OCI-LY3 (cell line): ENCODE results near the gene RBM44.
A peak's percentile ranks its signal among the peaks of the same experiment; 100 is the strongest.

Experiments
- H2AFZ ChIP-seq: fragments of 200-600, 300-600 bp; shearing (Covaris generic); 2 replicates; pipeline ENCODE4 v1.6.0; 2014; ENCODE audit warnings: antibody characterized with exemption, low read depth, low read length
- H3K27ac ChIP-seq: fragments of 200-600, 300-600 bp; sonication (generic); 2 replicates; pipeline ENCODE4 v1.5.1; 2014; ENCODE audit warnings: mild to moderate bottlenecking, low read length, moderate library complexity, mixed read lengths
- H3K27me3 ChIP-seq: fragments of 200-600, 300-600 bp; sonication (generic); 2 replicates; pipeline ENCODE4 v1.6.1; 2014; ENCODE audit warnings: low read depth, low read length, mixed read lengths
- H3K36me3 ChIP-seq: fragments of 200-600, 300-600 bp; sonication (generic); replicated peaks from 2 replicates; pipeline ENCODE3; 2014; ENCODE audit warnings: low read depth, low read length, mixed read lengths
- H3K4me1 ChIP-seq: fragments of 300-600, 200-600 bp; sonication (generic); 2 replicates; pipeline ENCODE4 v1.6.1; 2014; ENCODE audit warnings: low read length, mixed read lengths
- H3K4me2 ChIP-seq: fragments of 200-600, 300-600 bp; sonication (generic); 2 replicates; pipeline ENCODE4 v1.6.1; 2014; ENCODE audit warnings: low read length, mixed read lengths
- H3K4me3 ChIP-seq: fragments of 300-600, 200-600 bp; sonication (generic); 2 replicates; pipeline ENCODE4 v1.5.1; 2014; ENCODE audit warnings: antibody characterized with exemption, mild to moderate bottlenecking, low read length, moderate library complexity
- H3K79me2 ChIP-seq: fragments of 300-600, 200-600 bp; shearing (Covaris generic); 2 replicates; pipeline ENCODE4 v1.6.1; 2014; ENCODE audit warnings: mild to moderate bottlenecking, low read length, mixed read lengths
- H3K9ac ChIP-seq: fragments of 300-600, 200-600 bp; shearing (Covaris generic); 2 replicates; pipeline ENCODE4 v1.6.0; 2014; ENCODE audit warnings: mild to moderate bottlenecking, low read length, moderate library complexity
- H3K9me3 ChIP-seq: fragments of 200-600, 300-600 bp; shearing (Covaris generic); 2 replicates; pipeline ENCODE4 v1.6.1; 2014; ENCODE audit warnings: low read length, mixed read lengths; ENCODE audit not compliant: insufficient read depth
- H4K20me1 ChIP-seq: fragments of 200-600, 300-600 bp; sonication (generic); 2 replicates; pipeline ENCODE4 v1.6.1; 2016; ENCODE audit warnings: low read length, mixed read lengths; ENCODE audit not compliant: insufficient read depth
- EZH2phosphoT487 ChIP-seq: fragments of 200-600 bp; shearing (Covaris generic); IDR thresholded peaks from 2 replicates; pipeline ENCODE4 v1.6.1; 2018; ENCODE audit warnings: antibody characterized with exemption, mixed run types, low read depth
- TF ChIP-seq, protein P1 (sequence below): fragments of 200-600, 300-600 bp; sonication (generic); IDR thresholded peaks from 2 replicates; pipeline ENCODE4 v1.5.1; 2014; ENCODE audit warnings: antibody characterized with exemption, low read length, low read depth

RBM44 gene

GRCh38 chr2:237863689-237864443 lies 65.3 kb downstream of the RBM44 start:
- H3K9ac ChIP-seq, result no peak overlapping the region
- H3K4me3 ChIP-seq, result no peak overlapping the region
- no peak overlapping the region for H2AFZ ChIP-seq
- H3K27ac ChIP-seq, result no peak overlapping the region
- TF ChIP-seq, protein P1, sequence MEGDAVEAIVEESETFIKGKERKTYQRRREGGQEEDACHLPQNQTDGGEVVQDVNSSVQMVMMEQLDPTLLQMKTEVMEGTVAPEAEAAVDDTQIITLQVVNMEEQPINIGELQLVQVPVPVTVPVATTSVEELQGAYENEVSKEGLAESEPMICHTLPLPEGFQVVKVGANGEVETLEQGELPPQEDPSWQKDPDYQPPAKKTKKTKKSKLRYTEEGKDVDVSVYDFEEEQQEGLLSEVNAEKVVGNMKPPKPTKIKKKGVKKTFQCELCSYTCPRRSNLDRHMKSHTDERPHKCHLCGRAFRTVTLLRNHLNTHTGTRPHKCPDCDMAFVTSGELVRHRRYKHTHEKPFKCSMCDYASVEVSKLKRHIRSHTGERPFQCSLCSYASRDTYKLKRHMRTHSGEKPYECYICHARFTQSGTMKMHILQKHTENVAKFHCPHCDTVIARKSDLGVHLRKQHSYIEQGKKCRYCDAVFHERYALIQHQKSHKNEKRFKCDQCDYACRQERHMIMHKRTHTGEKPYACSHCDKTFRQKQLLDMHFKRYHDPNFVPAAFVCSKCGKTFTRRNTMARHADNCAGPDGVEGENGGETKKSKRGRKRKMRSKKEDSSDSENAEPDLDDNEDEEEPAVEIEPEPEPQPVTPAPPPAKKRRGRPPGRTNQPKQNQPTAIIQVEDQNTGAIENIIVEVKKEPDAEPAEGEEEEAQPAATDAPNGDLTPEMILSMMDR, result no peak
- TF ChIP-seq EZH2phosphoT487, result no peak
- no peaks in the 10 kb centered on the region for H3K9me3 ChIP-seq
- no peaks in the 10 kb centered on the region for H3K36me3 ChIP-seq
- no peaks in the 10 kb centered on the region for H3K79me2 ChIP-seq
- no peaks in the 10 kb centered on the region for H3K27me3 ChIP-seq
- H3K4me1 ChIP-seq, result peaks cover 34% of the 10 kb centered on the region
- no peak overlapping the region for H3K4me2 ChIP-seq
- no peaks in the 10 kb centered on the region for H4K20me1 ChIP-seq

GRCh38 chr2:237864444-237864931 lies 65.9 kb downstream of the RBM44 start:
- no peak overlapping the region for H3K27ac ChIP-seq
- H3K4me1 ChIP-seq, result peaks cover 39% of the 10 kb centered on the region
- no peak overlapping the region for H2AFZ ChIP-seq
- H3K9ac ChIP-seq, result no peak overlapping the region
- no peaks in the 10 kb centered on the region for H3K36me3 ChIP-seq
- H3K27me3 ChIP-seq, result no peaks in the 10 kb centered on the region
- H3K4me3 ChIP-seq, result no peak overlapping the region
- H3K4me2 ChIP-seq, result no peak overlapping the region
- no peak for TF ChIP-seq EZH2phosphoT487
- TF ChIP-seq, protein P1, result no peak
- no peaks in the 10 kb centered on the region for H4K20me1 ChIP-seq
- H3K9me3 ChIP-seq, result no peaks in the 10 kb centered on the region
- no peaks in the 10 kb centered on the region for H3K79me2 ChIP-seq

GRCh38 chr2:237864940-237865622 lies 66.5 kb downstream of the RBM44 start:
- no peaks in the 10 kb centered on the region for H3K27me3 ChIP-seq
- no peak for TF ChIP-seq EZH2phosphoT487
- TF ChIP-seq, protein P1, result no peak
- H2AFZ ChIP-seq, result peak overlapping the region; percentile 66
- H3K27ac ChIP-seq, result no peak overlapping the region
- H4K20me1 ChIP-seq, result no peaks in the 10 kb centered on the region
- peak overlapping the region; percentile 54 for H3K4me2 ChIP-seq
- H3K9ac ChIP-seq, result peak overlapping the region; percentile 32; the same call in 1 of the 2 replicates
- no peaks in the 10 kb centered on the region for H3K36me3 ChIP-seq
- H3K4me1 ChIP-seq, result peaks cover 45% of the 10 kb centered on the region
- peak overlapping the region; percentile 13; the same call in 1 of the 2 replicates for H3K4me3 ChIP-seq
- H3K79me2 ChIP-seq, result no peaks in the 10 kb centered on the region
- no peaks in the 10 kb centered on the region for H3K9me3 ChIP-seq

DNA sequence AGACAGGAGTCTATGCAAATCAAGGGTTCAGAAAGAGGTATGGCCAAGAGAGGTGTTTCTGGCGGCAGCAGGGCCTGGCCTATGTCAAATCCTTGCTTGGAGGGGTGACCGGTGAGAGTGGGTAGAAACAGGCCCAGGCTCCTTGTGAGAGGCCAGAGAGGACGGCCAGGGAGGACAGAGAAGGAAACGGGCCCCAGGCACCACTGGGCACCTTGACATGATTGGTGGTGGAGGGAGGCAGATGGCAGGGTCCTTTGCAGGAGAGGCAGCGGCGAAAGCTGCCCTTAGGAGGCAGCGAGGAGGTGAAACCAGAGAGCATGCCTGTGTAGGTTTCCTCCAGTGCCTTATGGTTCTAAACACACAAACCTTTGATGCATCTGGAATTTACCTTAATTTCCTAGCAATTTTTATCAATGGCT lies 67.1 kb downstream of the RBM44 start:
- Histone ChIP-seq H3K9ac (peak overlapping the region; percentile 32; the same call in 1 of the 2 replicates), H3K36me3 (no peaks in the 10 kb centered on the region), H3K27me3 (no peaks in the 10 kb centered on the region), H3K79me2 (no peaks in the 10 kb centered on the region), H3K4me2 (peak overlapping the region; percentile 54), H3K9me3 (no peaks in the 10 kb centered on the region), H2AFZ (peak overlapping the region; percentile 66), H3K4me3 (peak overlapping the region; percentile 13; the same call in 1 of the 2 replicates), H4K20me1 (no peaks in the 10 kb centered on the region), H3K27ac (no peak overlapping the region), H3K4me1 (peaks cover 49% of the 10 kb centered on the region)
- TF ChIP-seq, protein P1, result peak; percentile 20; the same call in 1 of the 2 replicates
- no peak for TF ChIP-seq EZH2phosphoT487
